ENCODE data around the gene PRELID1. TPM values are rescaled to one million over a fixed set of nuclear protein-coding genes. Genes with fewer than 3 reads are reported as not detected.

PRELID1 gene
- total RNA-seq, 5 donors from 2014 or later (not counting 1 experiment from before 2014, with no cell fraction given), result 52.0 to 84.9 (median 74.5) TPM

GRCh38 chr5:177265395-177265794 lies 38.2 kb upstream of the PRELID1 start:
- no peak overlapping the region for H3K27ac ChIP-seq (ENCODE audit: low read length)
- Mint-ChIP-seq H3K4me3 (no peak overlapping the region), H3K27ac (no peak overlapping the region), H3K9me3 (no peaks in the 10 kb centered on the region), H3K4me1 (peaks cover 0 to 2% (median 0%) of the 10 kb centered on the region in 3 donors), H3K36me3 (peaks cover 59% of the 10 kb centered on the region), H3K27me3 (no peaks in the 10 kb centered on the region)
- H3K36me3 ChIP-seq (ENCODE audit: control insufficient read depth in 2 of 2, extremely low read depth in 1 of 2, insufficient read depth in 1 of 2, low read length in 1 of 2), result peaks cover 0 to 76% of the 10 kb centered on the region in 2 donors
- 98% methylated on average over 13 of the region's 16 CpGs for WGBS (ENCODE audit: insufficient coverage)
- no peaks in the 10 kb centered on the region for H3K9me3 ChIP-seq
- no peak for DNase-seq
- ChIA-PET POLR2A (no interaction called here), CTCF (no interaction called here)
- no peaks in the 10 kb centered on the region for H3K27me3 ChIP-seq (replicated peaks in 1 of 2; ENCODE audit: control insufficient read depth in 2 of 2, extremely low read depth in 1 of 2, insufficient read depth in 2 of 2, low read length in 1 of 2)
- no peak for ATAC-seq (replicated peaks in 1 of 4)
- no peaks in the 10 kb centered on the region for H3K4me1 ChIP-seq (ENCODE audit: control insufficient read depth in 1 of 2, extremely low read depth in 1 of 2, insufficient read depth in 2 of 2, low read length in 2 of 2)
- H3K4me3 ChIP-seq (ENCODE audit: control insufficient read depth in 1 of 2, extremely low read depth in 1 of 2, low read length in 1 of 2), result no peak overlapping the region

- no peak overlapping the region for H3K4me3 ChIP-seq (ENCODE audit: control insufficient read depth in 1 of 2, extremely low read depth in 1 of 2, low read length in 1 of 2)
- Mint-ChIP-seq H3K27me3 (no peaks in the 10 kb centered on the region), H3K9me3 (no peaks in the 10 kb centered on the region), H3K36me3 (peaks cover 57% of the 10 kb centered on the region), H3K27ac (no peak overlapping the region), H3K4me3 (no peak overlapping the region), H3K4me1 (peaks cover 0 to 7% (median 0%) of the 10 kb centered on the region in 3 donors)
- H3K36me3 ChIP-seq (ENCODE audit: control insufficient read depth in 2 of 2, extremely low read depth in 1 of 2, insufficient read depth in 1 of 2, low read length in 1 of 2), result peaks cover 7 to 88% of the 10 kb centered on the region in 2 donors
- no peaks in the 10 kb centered on the region for H3K27me3 ChIP-seq (replicated peaks in 1 of 2; ENCODE audit: control insufficient read depth in 2 of 2, extremely low read depth in 1 of 2, insufficient read depth in 2 of 2, low read length in 1 of 2)
- ChIA-PET POLR2A (interaction anchor here in 1 of 2 donors (1.2 kb wide), 1 partner anchor 10 kb away, joined by 5 read pairs; no protein-coding TSS in a partner anchor), CTCF (no interaction called here)
- H3K4me1 ChIP-seq (ENCODE audit: control insufficient read depth in 1 of 2, extremely low read depth in 1 of 2, insufficient read depth in 2 of 2, low read length in 2 of 2), result no peaks in the 10 kb centered on the region
- no peak overlapping the region for H3K27ac ChIP-seq (ENCODE audit: low read length)
- no peak for DNase-seq
- no peaks in the 10 kb centered on the region for H3K9me3 ChIP-seq
- WGBS (ENCODE audit: insufficient coverage), result no CpG with 5 or more reads among the region's 7 CpGs
- no peak for ATAC-seq (replicated peaks in 1 of 4)
These were observed 34.2 kb upstream of the PRELID1 start for GRCh38 chr5:177269232-177269895.

GRCh38 chr5:177269976-177270375 lies 33.6 kb upstream of the PRELID1 start:
- ChIA-PET POLR2A (interaction anchor here in 1 of 2 donors (0.8 to 1.2 kb wide), 2 partner anchors 9 to 13 kb away, joined by 4 to 5 read pairs; no protein-coding TSS in a partner anchor), CTCF (interaction anchor here in 1 of 2 donors (0.9 kb wide), 1 partner anchor 198 kb away, joined by 4 read pairs; no protein-coding TSS in a partner anchor)
- H3K27ac ChIP-seq (ENCODE audit: low read length), result no peak overlapping the region
- Mint-ChIP-seq H3K4me3 (no peak overlapping the region), H3K36me3 (peaks cover 54% of the 10 kb centered on the region), H3K9me3 (no peaks in the 10 kb centered on the region), H3K4me1 (peaks cover 0 to 7% (median 0%) of the 10 kb centered on the region in 3 donors), H3K27ac (no peak overlapping the region), H3K27me3 (no peaks in the 10 kb centered on the region)
- peaks cover 9 to 87% of the 10 kb centered on the region in 2 donors for H3K36me3 ChIP-seq (ENCODE audit: control insufficient read depth in 2 of 2, extremely low read depth in 1 of 2, insufficient read depth in 1 of 2, low read length in 1 of 2)
- H3K4me1 ChIP-seq (ENCODE audit: control insufficient read depth in 1 of 2, extremely low read depth in 1 of 2, insufficient read depth in 2 of 2, low read length in 2 of 2), result no peaks in the 10 kb centered on the region
- ATAC-seq (replicated peaks in 1 of 4) (no peak), DNase-seq (no peak)
- WGBS (ENCODE audit: insufficient coverage), result no CpG with 5 or more reads among the region's 3 CpGs
- no peaks in the 10 kb centered on the region for H3K9me3 ChIP-seq
- H3K27me3 ChIP-seq (replicated peaks in 1 of 2; ENCODE audit: control insufficient read depth in 2 of 2, extremely low read depth in 1 of 2, insufficient read depth in 2 of 2, low read length in 1 of 2), result no peaks in the 10 kb centered on the region
- H3K4me3 ChIP-seq (ENCODE audit: control insufficient read depth in 1 of 2, extremely low read depth in 1 of 2, low read length in 1 of 2), result no peak overlapping the region

GRCh38 chr5:177270653-177271052 lies 32.9 kb upstream of the PRELID1 start:
- Mint-ChIP-seq H3K36me3 (peaks cover 56% of the 10 kb centered on the region), H3K9me3 (no peaks in the 10 kb centered on the region), H3K27ac (no peak overlapping the region), H3K27me3 (no peaks in the 10 kb centered on the region), H3K4me1 (peaks cover 0 to 7% (median 0%) of the 10 kb centered on the region in 3 donors), H3K4me3 (no peak overlapping the region)
- Histone ChIP-seq H3K27me3 (replicated peaks in 1 of 2; ENCODE audit: control insufficient read depth in 2 of 2, extremely low read depth in 1 of 2, insufficient read depth in 2 of 2, low read length in 1 of 2) (no peaks in the 10 kb centered on the region), H3K9me3 (no peaks in the 10 kb centered on the region), H3K4me3 (ENCODE audit: control insufficient read depth in 1 of 2, extremely low read depth in 1 of 2, low read length in 1 of 2) (no peak overlapping the region), H3K4me1 (ENCODE audit: control insufficient read depth in 1 of 2, extremely low read depth in 1 of 2, insufficient read depth in 2 of 2, low read length in 2 of 2) (no peaks in the 10 kb centered on the region), H3K36me3 (ENCODE audit: control insufficient read depth in 2 of 2, extremely low read depth in 1 of 2, insufficient read depth in 1 of 2, low read length in 1 of 2) (peaks cover 13 to 83% of the 10 kb centered on the region in 2 donors), H3K27ac (ENCODE audit: low read length) (no peak overlapping the region)
- WGBS (ENCODE audit: insufficient coverage), result 94% methylated on average over 3 of the region's 3 CpGs
- CTCF ChIA-PET, result interaction anchor here in 1 of 2 donors (0.9 kb wide), 1 partner anchor 199 kb away, joined by 4 read pairs; no protein-coding TSS in a partner anchor
- no peak for DNase-seq
- ATAC-seq (replicated peaks in 1 of 4), result no peak
- POLR2A ChIA-PET, result interaction anchor here in 1 of 2 donors (0.6 to 0.8 kb wide), 2 partner anchors 12 to 184 kb away, joined by 3 to 4 read pairs; partner anchors contain the start of gene FGFR4

- 100% methylated on average over 3 of the region's 4 CpGs for WGBS (ENCODE audit: insufficient coverage)
- Histone ChIP-seq H3K36me3 (ENCODE audit: control insufficient read depth in 2 of 2, extremely low read depth in 1 of 2, insufficient read depth in 1 of 2, low read length in 1 of 2) (peaks cover 16 to 83% of the 10 kb centered on the region in 2 donors), H3K9me3 (no peaks in the 10 kb centered on the region), H3K27me3 (replicated peaks in 1 of 2; ENCODE audit: control insufficient read depth in 2 of 2, extremely low read depth in 1 of 2, insufficient read depth in 2 of 2, low read length in 1 of 2) (no peaks in the 10 kb centered on the region), H3K4me1 (ENCODE audit: control insufficient read depth in 1 of 2, extremely low read depth in 1 of 2, insufficient read depth in 2 of 2, low read length in 2 of 2) (no peaks in the 10 kb centered on the region), H3K4me3 (ENCODE audit: control insufficient read depth in 1 of 2, extremely low read depth in 1 of 2, low read length in 1 of 2) (no peak overlapping the region), H3K27ac (ENCODE audit: low read length) (no peak overlapping the region)
- Mint-ChIP-seq H3K4me3 (no peak overlapping the region), H3K27me3 (no peaks in the 10 kb centered on the region), H3K9me3 (no peaks in the 10 kb centered on the region), H3K4me1 (peaks cover 0 to 7% (median 0%) of the 10 kb centered on the region in 3 donors), H3K36me3 (peaks cover 52% of the 10 kb centered on the region), H3K27ac (peak overlapping the region in 1 of 2 donors; percentile 28)
- ATAC-seq (replicated peaks in 1 of 4) (no peak), DNase-seq (no peak)
- CTCF ChIA-PET, result no interaction called here
- POLR2A ChIA-PET, result interaction anchor here in 1 of 2 donors (0.6 kb wide), 1 partner anchor 184 kb away, joined by 3 read pairs; the partner anchor contains the start of gene FGFR4
These were observed 32.5 kb upstream of the PRELID1 start for GRCh38 chr5:177271113-177271512.

GRCh38 chr5:177275883-177276282 lies 27.7 kb upstream of the PRELID1 start:
- H3K27ac Mint-ChIP-seq, result no peak overlapping the region
- POLR2A ChIA-PET, result no interaction called here

More at GRCh38 chr5:177275883-177276282, 27.7 kb upstream of the PRELID1 start:
- no CpG with 5 or more reads among the region's 6 CpGs for WGBS (ENCODE audit: insufficient coverage)
- no peak overlapping the region for H3K4me3 ChIP-seq (ENCODE audit: control insufficient read depth in 1 of 2, extremely low read depth in 1 of 2, low read length in 1 of 2)
- no peaks in the 10 kb centered on the region for H3K9me3 ChIP-seq
- no peaks in the 10 kb centered on the region for H3K4me1 ChIP-seq (ENCODE audit: control insufficient read depth in 1 of 2, extremely low read depth in 1 of 2, insufficient read depth in 2 of 2, low read length in 2 of 2)
- Mint-ChIP-seq H3K27me3 (no peaks in the 10 kb centered on the region), H3K4me3 (no peak overlapping the region), H3K9me3 (no peaks in the 10 kb centered on the region), H3K4me1 (peaks cover 0 to 4% (median 2%) of the 10 kb centered on the region in 3 donors), H3K36me3 (peaks cover 55% of the 10 kb centered on the region)
- CTCF ChIA-PET, result no interaction called here
- H3K36me3 ChIP-seq (ENCODE audit: control insufficient read depth in 2 of 2, extremely low read depth in 1 of 2, insufficient read depth in 1 of 2, low read length in 1 of 2), result peaks cover 21 to 69% of the 10 kb centered on the region in 2 donors
- no peak for DNase-seq
- ATAC-seq (replicated peaks in 1 of 4), result no peak
- no peaks in the 10 kb centered on the region for H3K27me3 ChIP-seq (replicated peaks in 1 of 2; ENCODE audit: control insufficient read depth in 2 of 2, extremely low read depth in 1 of 2, insufficient read depth in 2 of 2, low read length in 1 of 2)
- H3K27ac ChIP-seq (ENCODE audit: low read length), result no peak overlapping the region
